ENCODE results near the gene FLG2. TPM values are rescaled to one million over a fixed set of nuclear protein-coding genes. Genes with fewer than 3 reads are reported as not detected.
A peak's percentile ranks its signal among the peaks of the same experiment; 100 is the strongest.
"Not testable (repeated sequence)": the region's sequence is repeated elsewhere in the genome, so short reads cannot be mapped to it uniquely, and the experiment has no call there.

Gene FLG2
- total and polyA plus RNA-seq, 5 donors from 2014 or later: not detected

DNA sequence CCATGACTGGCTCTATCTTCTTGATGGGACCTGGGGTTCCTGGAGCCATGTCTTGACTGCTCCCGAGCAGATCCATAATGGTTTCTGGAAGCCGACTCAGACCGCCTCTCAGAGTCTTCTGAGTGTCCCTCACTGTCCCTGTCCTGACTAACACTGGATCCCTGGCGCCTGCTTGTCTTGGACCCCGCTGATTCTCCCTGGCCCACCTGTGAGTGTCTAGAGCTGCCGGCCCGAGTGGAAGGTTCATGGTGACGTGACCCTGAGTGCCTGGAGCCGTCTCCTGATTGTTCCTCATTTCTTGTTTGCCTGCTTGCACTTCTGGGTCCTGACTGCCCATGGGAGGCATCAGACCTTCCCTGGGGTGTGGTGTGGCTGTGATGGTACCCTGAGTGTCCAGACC is 49.9 kb downstream of the FLG2 start:
- no peak for ATAC-seq (ENCODE audit: low read depth in 2 of 2)
- Histone ChIP-seq H3K27ac (ENCODE audit: insufficient read depth, low read length, poor library complexity, severe bottlenecking) (no peak overlapping the region), H3K9me3 (ENCODE audit: control insufficient read depth in 2 of 2, low read length in 2 of 2) (no peaks in the 10 kb centered on the region), H3K4me3 (ENCODE audit: low read depth, low read length) (no peak overlapping the region), H3K4me1 (ENCODE audit: control insufficient read depth, insufficient read depth, low read length, poor library complexity, severe bottlenecking) (no peaks in the 10 kb centered on the region), H3K27me3 (ENCODE audit: control insufficient read depth, insufficient read depth, low read length) (no peaks in the 10 kb centered on the region), H3K36me3 (ENCODE audit: control insufficient read depth, insufficient read depth, low read length) (no peaks in the 10 kb centered on the region)
- DNase-seq: no peak
- no peaks in the 10 kb centered on the region for H3K4me1 Mint-ChIP-seq
- peak overlapping the region in 1 of 4 donors; percentile 58 for H3K4me3 Mint-ChIP-seq
- H3K9me3 Mint-ChIP-seq: peaks cover 0 to 6% (median under 1%) of the 10 kb centered on the region in 7 donors
- H3K36me3 Mint-ChIP-seq: no peaks in the 10 kb centered on the region
- peaks cover 10% of the 10 kb centered on the region for H3K27me3 Mint-ChIP-seq
- H3K27ac Mint-ChIP-seq: no peak overlapping the region

- H3K4me1 ChIP-seq (ENCODE audit: control insufficient read depth, insufficient read depth, low read length, poor library complexity, severe bottlenecking); H3K27ac ChIP-seq (ENCODE audit: insufficient read depth, low read length, poor library complexity, severe bottlenecking); H3K36me3 Mint-ChIP-seq; H3K27me3 Mint-ChIP-seq; H3K36me3 ChIP-seq (ENCODE audit: control insufficient read depth, insufficient read depth, low read length); H3K4me1 Mint-ChIP-seq; H3K4me3 ChIP-seq (ENCODE audit: low read depth, low read length); H3K9me3 Mint-ChIP-seq; H3K4me3 Mint-ChIP-seq; H3K27me3 ChIP-seq (ENCODE audit: control insufficient read depth, insufficient read depth, low read length); H3K9me3 ChIP-seq (ENCODE audit: control insufficient read depth in 2 of 2, low read length in 2 of 2); DNase-seq; ATAC-seq (ENCODE audit: low read depth in 2 of 2); H3K27ac Mint-ChIP-seq: not testable (repeated sequence)
These were observed 50.4 kb downstream of the FLG2 start for GRCh38 chr1:152309320-152309901.

DNA sequence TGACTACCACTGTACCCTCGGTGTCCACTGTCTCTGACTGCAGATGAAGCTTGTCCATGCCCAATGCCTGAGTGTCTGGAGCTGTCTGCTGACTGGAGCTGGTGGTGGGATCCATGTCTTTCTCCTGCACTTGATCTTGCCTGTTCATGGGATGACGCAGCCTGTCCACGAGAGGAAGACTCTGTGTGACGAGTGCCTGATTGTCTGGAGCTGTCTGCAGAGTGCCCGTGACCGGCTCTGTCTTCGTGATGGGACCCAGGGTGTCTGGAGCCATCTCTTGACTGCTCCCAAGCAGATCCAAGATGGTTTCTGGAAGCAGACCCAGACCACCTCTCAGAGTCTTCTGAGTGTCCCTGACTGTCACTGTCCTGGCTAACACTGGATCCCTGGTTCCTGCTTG is 51.0 kb downstream of the FLG2 start:
- H3K36me3 Mint-ChIP-seq, H3K27ac Mint-ChIP-seq: not testable (repeated sequence)

GRCh38 chr1:152307970-152308369 is 51.8 kb downstream of the FLG2 start:
- not testable (repeated sequence) for H3K4me1 ChIP-seq (ENCODE audit: control insufficient read depth, insufficient read depth, low read length, poor library complexity, severe bottlenecking); H3K9me3 ChIP-seq (ENCODE audit: control insufficient read depth in 2 of 2, low read length in 2 of 2); H3K27ac Mint-ChIP-seq; DNase-seq; H3K27me3 ChIP-seq (ENCODE audit: control insufficient read depth, insufficient read depth, low read length); H3K4me3 Mint-ChIP-seq; H3K27me3 Mint-ChIP-seq; H3K9me3 Mint-ChIP-seq; ATAC-seq (ENCODE audit: low read depth in 2 of 2); H3K4me3 ChIP-seq (ENCODE audit: low read depth, low read length); H3K36me3 ChIP-seq (ENCODE audit: control insufficient read depth, insufficient read depth, low read length); H3K27ac ChIP-seq (ENCODE audit: insufficient read depth, low read length, poor library complexity, severe bottlenecking); H3K36me3 Mint-ChIP-seq; H3K4me1 Mint-ChIP-seq

More for the DNA sequence above, 51.0 kb downstream of the FLG2 start:
- H3K9me3 Mint-ChIP-seq; H3K4me3 Mint-ChIP-seq; H3K4me1 ChIP-seq (ENCODE audit: control insufficient read depth, insufficient read depth, low read length, poor library complexity, severe bottlenecking); H3K36me3 ChIP-seq (ENCODE audit: control insufficient read depth, insufficient read depth, low read length); H3K4me3 ChIP-seq (ENCODE audit: low read depth, low read length); H3K27me3 ChIP-seq (ENCODE audit: control insufficient read depth, insufficient read depth, low read length); H3K27ac ChIP-seq (ENCODE audit: insufficient read depth, low read length, poor library complexity, severe bottlenecking); H3K4me1 Mint-ChIP-seq; H3K27me3 Mint-ChIP-seq; DNase-seq; ATAC-seq (ENCODE audit: low read depth in 2 of 2); H3K9me3 ChIP-seq (ENCODE audit: control insufficient read depth in 2 of 2, low read length in 2 of 2): not testable (repeated sequence)

DNA sequence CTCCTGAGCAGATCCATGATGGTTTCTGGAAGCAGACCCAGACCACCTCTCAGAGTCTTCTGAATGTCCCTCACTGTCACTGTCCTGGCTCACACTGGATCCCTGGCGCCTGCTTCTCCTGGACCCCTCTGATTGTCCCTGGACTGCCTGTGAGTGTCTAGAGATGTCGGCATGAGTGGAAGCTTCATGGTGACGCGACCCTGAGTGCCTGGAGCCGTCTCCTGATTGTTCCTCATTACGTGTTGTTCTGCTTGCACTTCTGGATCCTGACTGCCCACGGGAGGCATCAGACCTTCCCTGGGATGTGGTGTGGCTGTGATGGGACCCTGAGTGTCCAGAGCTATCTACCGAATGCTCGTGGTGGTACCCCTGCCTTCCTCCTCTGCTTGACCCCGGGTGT is 53.7 kb downstream of the FLG2 start:
- not testable (repeated sequence) for H3K4me3 Mint-ChIP-seq; H3K9me3 Mint-ChIP-seq; H3K9me3 ChIP-seq (ENCODE audit: control insufficient read depth in 2 of 2, low read length in 2 of 2); H3K27ac ChIP-seq (ENCODE audit: insufficient read depth, low read length, poor library complexity, severe bottlenecking); H3K4me1 ChIP-seq (ENCODE audit: control insufficient read depth, insufficient read depth, low read length, poor library complexity, severe bottlenecking); H3K4me3 ChIP-seq (ENCODE audit: low read depth, low read length); H3K27ac Mint-ChIP-seq; ATAC-seq (ENCODE audit: low read depth in 2 of 2); H3K27me3 ChIP-seq (ENCODE audit: control insufficient read depth, insufficient read depth, low read length); H3K36me3 ChIP-seq (ENCODE audit: control insufficient read depth, insufficient read depth, low read length); H3K4me1 Mint-ChIP-seq; H3K36me3 Mint-ChIP-seq; H3K27me3 Mint-ChIP-seq; DNase-seq

GRCh38 chr1:152304773-152305172 is 55.0 kb downstream of the FLG2 start:
- H3K36me3 Mint-ChIP-seq; H3K4me3 ChIP-seq (ENCODE audit: low read depth, low read length); H3K27me3 Mint-ChIP-seq; H3K9me3 ChIP-seq (ENCODE audit: control insufficient read depth in 2 of 2, low read length in 2 of 2); DNase-seq; ATAC-seq (ENCODE audit: low read depth in 2 of 2); H3K36me3 ChIP-seq (ENCODE audit: control insufficient read depth, insufficient read depth, low read length); H3K27ac ChIP-seq (ENCODE audit: insufficient read depth, low read length, poor library complexity, severe bottlenecking); H3K9me3 Mint-ChIP-seq; H3K4me1 Mint-ChIP-seq; H3K4me3 Mint-ChIP-seq; H3K27me3 ChIP-seq (ENCODE audit: control insufficient read depth, insufficient read depth, low read length); H3K4me1 ChIP-seq (ENCODE audit: control insufficient read depth, insufficient read depth, low read length, poor library complexity, severe bottlenecking): not testable (repeated sequence)
- H3K27ac Mint-ChIP-seq: peak overlapping the region in 1 of 3 donors; percentile 32

DNA sequence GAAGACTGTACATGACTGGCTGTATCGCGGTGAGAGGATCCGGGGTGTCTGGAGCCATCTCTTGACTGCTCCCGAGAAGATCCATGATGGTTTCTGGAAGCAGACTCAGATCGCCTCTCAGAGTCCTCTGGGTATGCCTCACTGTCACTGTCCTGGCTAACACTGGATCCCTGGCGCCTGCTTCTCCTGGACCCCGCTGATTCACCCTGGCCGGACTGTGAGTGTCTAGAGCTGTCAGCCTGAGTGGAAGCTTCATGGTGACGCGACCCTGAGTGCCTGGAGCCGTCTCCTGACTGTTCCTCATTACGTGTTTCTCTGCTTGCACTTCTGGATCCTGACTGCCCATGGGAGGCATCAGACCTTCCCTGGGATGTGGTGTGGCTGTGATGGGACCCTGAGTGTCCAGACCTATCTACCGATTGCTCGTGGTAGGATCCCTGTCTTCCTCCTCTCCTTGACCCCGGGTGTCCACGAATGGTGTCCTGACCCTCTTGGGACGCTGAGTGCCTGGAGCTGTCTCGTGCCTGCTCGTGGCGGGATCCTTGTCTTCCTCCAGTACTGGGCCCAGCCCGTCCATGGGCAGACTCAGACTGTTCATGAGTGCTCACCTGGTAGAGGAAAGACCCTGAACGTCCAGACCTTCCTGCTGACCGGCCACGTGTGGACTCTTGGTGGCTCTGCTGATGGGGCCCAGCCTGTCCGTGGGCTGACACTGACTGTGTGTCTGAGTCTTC is 56.5 kb downstream of the FLG2 start:
- not testable (repeated sequence) for H3K4me1 ChIP-seq (ENCODE audit: control insufficient read depth, insufficient read depth, low read length, poor library complexity, severe bottlenecking); H3K27me3 Mint-ChIP-seq; ATAC-seq (ENCODE audit: low read depth in 2 of 2); H3K27ac Mint-ChIP-seq; H3K4me3 ChIP-seq (ENCODE audit: low read depth, low read length); H3K9me3 ChIP-seq (ENCODE audit: control insufficient read depth in 2 of 2, low read length in 2 of 2); H3K27me3 ChIP-seq (ENCODE audit: control insufficient read depth, insufficient read depth, low read length); H3K27ac ChIP-seq (ENCODE audit: insufficient read depth, low read length, poor library complexity, severe bottlenecking); H3K36me3 Mint-ChIP-seq; DNase-seq; H3K36me3 ChIP-seq (ENCODE audit: control insufficient read depth, insufficient read depth, low read length); H3K4me1 Mint-ChIP-seq; H3K9me3 Mint-ChIP-seq; H3K4me3 Mint-ChIP-seq
